Measurements from ENCODE around the gene PGAM2.

DNA sequence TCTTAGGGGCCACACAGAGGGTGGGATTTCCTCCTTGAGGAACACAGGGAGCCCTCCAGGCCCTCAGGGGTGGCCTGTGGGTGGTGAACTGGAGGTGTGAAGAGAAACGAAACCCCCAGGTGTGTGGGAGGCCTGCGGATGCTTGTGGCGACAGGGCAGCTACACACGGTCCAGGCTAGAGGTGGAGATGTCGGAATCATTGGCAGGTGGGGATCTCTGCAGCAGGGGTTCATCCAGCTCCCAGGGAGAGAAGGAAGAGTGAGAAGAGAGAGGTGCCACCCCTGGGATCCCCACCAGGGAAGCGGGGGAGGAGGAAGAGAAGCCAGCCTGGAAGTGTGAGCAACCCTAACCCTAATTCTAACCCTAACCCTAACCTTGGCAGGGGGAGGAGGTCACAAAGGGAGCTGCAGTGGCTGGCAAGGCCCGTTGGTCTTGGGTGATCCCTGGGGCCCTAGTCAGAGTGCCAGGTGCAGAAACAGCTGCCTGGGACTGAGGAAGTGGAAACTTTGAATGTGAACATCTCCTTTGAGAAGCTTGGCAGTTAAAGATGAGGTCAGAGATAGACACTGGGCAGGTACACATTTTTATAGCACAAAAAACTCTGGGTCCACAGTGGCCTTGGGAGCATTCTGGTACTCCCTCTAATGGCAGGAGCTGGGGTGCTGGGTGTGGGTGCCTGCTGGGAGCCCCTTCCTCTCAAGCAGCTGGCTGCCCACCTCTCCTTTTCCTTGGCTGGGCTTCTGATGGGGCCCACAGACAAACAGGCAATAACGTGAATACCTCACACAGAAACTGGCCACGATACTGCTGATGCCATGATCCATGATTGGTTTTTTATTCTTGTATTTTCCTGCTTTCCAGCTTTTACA, 31.9 kb upstream of the PGAM2 start:
- TF ChIP-seq, protein P1, sequence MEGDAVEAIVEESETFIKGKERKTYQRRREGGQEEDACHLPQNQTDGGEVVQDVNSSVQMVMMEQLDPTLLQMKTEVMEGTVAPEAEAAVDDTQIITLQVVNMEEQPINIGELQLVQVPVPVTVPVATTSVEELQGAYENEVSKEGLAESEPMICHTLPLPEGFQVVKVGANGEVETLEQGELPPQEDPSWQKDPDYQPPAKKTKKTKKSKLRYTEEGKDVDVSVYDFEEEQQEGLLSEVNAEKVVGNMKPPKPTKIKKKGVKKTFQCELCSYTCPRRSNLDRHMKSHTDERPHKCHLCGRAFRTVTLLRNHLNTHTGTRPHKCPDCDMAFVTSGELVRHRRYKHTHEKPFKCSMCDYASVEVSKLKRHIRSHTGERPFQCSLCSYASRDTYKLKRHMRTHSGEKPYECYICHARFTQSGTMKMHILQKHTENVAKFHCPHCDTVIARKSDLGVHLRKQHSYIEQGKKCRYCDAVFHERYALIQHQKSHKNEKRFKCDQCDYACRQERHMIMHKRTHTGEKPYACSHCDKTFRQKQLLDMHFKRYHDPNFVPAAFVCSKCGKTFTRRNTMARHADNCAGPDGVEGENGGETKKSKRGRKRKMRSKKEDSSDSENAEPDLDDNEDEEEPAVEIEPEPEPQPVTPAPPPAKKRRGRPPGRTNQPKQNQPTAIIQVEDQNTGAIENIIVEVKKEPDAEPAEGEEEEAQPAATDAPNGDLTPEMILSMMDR (conservative IDR thresholded peaks at IDR 0.05; ENCODE audit: low read length) = peak; percentile 43
- TF ChIP-seq EZH2phosphoT487 (IDR thresholded peaks at IDR 0.05; ENCODE audit: borderline replicate concordance) = no peak
